ENCODE measurements around the gene PPP1R36.

- TF ChIP-seq HDGF (IDR thresholded peaks at IDR 0.05; ENCODE audit: borderline replicate concordance): no peak
- TF ChIP-seq FOXM1 (IDR thresholded peaks at IDR 0.05; ENCODE audit: borderline replicate concordance): no peak
- no peak for TF ChIP-seq TARDBP (IDR thresholded peaks at IDR 0.05)
- TF ChIP-seq ARNT (IDR thresholded peaks at IDR 0.05): no peak
- no peak for TF ChIP-seq FOXA1 (IDR thresholded peaks at IDR 0.05)
These were observed 1.0 kb downstream of the PPP1R36 start for GRCh38 chr14:64550621-64551333.

All from HEK293T (cell line).